Karpas-422 (cell line): ENCODE results near the gene GRID2. TPM values are rescaled to one million over a fixed set of nuclear protein-coding genes. Genes with fewer than 3 reads are reported as not detected.
"Not testable (repeated sequence)": the region's sequence is repeated elsewhere in the genome, so short reads cannot be mapped to it uniquely, and the experiment has no call there.

ENCODE experiments used
- DNase-seq: peaks from one replicate; pipeline ENCODE4 v3.0.0-alpha.2; 2015
- H2AFZ ChIP-seq: fragments of 200-600 bp; sonication (generic); 2 replicates; pipeline ENCODE4 v1.6.1; 2014; ENCODE audit warnings: antibody characterized with exemption, low read length, mixed read lengths
- H3K27ac ChIP-seq: fragments of 200-600 bp; sonication (generic); 2 replicates; pipeline ENCODE4 v1.5.1; 2014; ENCODE audit warnings: mild to moderate bottlenecking, low read length, moderate library complexity
- H3K27me3 ChIP-seq: fragments of 200-600 bp; sonication (generic); 2 replicates; pipeline ENCODE4 v1.6.1; 2014; ENCODE audit warnings: low read length, mixed read lengths
- H3K36me3 ChIP-seq: fragments of 200-600 bp; sonication (generic); 2 replicates; pipeline ENCODE4 v1.6.1; 2014; ENCODE audit warnings: low read length, mixed read lengths; ENCODE audit not compliant: insufficient read depth
- H3K4me1 ChIP-seq: fragments of 200-600 bp; sonication (generic); 2 replicates; pipeline ENCODE4 v1.6.1; 2014; ENCODE audit warnings: mild to moderate bottlenecking, low read length, mixed read lengths
- H3K4me2 ChIP-seq: fragments of 200-600 bp; sonication (generic); 2 replicates; pipeline ENCODE4 v1.6.1; 2014; ENCODE audit warnings: low read length, low read depth, mild to moderate bottlenecking; ENCODE audit not compliant: poor library complexity, severe bottlenecking
- H3K4me3 ChIP-seq: fragments of 200-600 bp; sonication (generic); 2 replicates; pipeline ENCODE4 v1.5.1; 2014; ENCODE audit warnings: mild to moderate bottlenecking, antibody characterized with exemption, low read length, mixed read lengths
- H3K79me2 ChIP-seq: fragments of 200-600 bp; sonication (generic); 2 replicates; pipeline ENCODE4 v1.6.1; 2014; ENCODE audit warnings: mild to moderate bottlenecking, low read length, mixed read lengths
- H3K9ac ChIP-seq: fragments of 200-600 bp; sonication (generic); 2 replicates; pipeline ENCODE4 v1.6.0; 2014; ENCODE audit warnings: low read length
- H3K9me2 ChIP-seq: fragments of 200-600 bp; sonication (generic), shearing (Covaris generic); replicated peaks from 2 replicates; pipeline ENCODE4 v1.6.0; 2014; ENCODE audit warnings: mild to moderate bottlenecking, low read length, moderate library complexity; ENCODE audit not compliant: insufficient read depth
- H3K9me3 ChIP-seq: fragments of 300-700, 200-600 bp; sonication (generic); 2 replicates; pipeline ENCODE4 v1.6.1; 2014; ENCODE audit warnings: low read length, mixed read lengths
- H4K20me1 ChIP-seq: fragments of 200-600 bp; sonication (generic); 2 replicates; pipeline ENCODE4 v1.6.1; 2014; ENCODE audit warnings: mild to moderate bottlenecking, antibody characterized with exemption, low read length, low read depth; ENCODE audit not compliant: insufficient read depth
- total RNA-seq: library from RNA; depleted of rRNA; stranded (reverse); fragments of >200 nt; shearing (Covaris generic); gene quantifications from 2 replicates; pipeline ENCODE4 v1.2.3, GENCODE V29; 2014; ENCODE audit warnings: low replicate concordance

GRID2 gene
- total RNA-seq, 1 experiment from 2014 or later, result not detected

DNA sequence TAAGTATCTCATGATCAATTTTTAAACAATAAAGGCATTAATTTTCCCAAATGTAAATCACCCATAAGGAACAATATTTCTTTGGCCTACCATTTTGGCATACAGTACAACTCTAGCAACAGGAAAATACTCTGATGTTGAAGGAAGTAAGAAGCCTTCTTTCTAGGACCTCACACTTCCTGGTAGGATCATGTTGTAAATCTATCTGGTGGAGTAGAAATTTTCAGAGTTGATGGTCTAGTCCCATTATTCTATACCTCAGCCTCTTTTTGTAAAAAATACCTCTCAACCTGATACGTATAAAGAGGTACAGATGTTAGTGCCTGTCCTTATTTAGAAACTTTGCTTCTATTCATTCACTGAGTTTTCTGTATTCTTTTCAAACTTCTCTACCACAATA lies 40.2 kb upstream of the GRID2 start:
- H3K4me2 ChIP-seq, result no peak overlapping the region
- H3K27ac ChIP-seq, result no peak overlapping the region

GRCh38 chr4:92264163-92264562 lies 39.6 kb upstream of the GRID2 start:
- no peak for DNase-seq
- Histone ChIP-seq H3K4me3 (no peak overlapping the region), H3K4me1 (no peaks in the 10 kb centered on the region), H3K27me3 (no peaks in the 10 kb centered on the region), H4K20me1 (no peaks in the 10 kb centered on the region), H3K4me2 (no peak overlapping the region), H3K9me3 (peaks cover 21% of the 10 kb centered on the region), H3K9ac (no peak overlapping the region), H3K9me2 (no peaks in the 10 kb centered on the region), H3K27ac (no peak overlapping the region), H3K36me3 (no peaks in the 10 kb centered on the region), H2AFZ (no peak overlapping the region), H3K79me2 (no peaks in the 10 kb centered on the region)

More for the DNA sequence above, 40.2 kb upstream of the GRID2 start:
- Histone ChIP-seq H3K27me3 (no peaks in the 10 kb centered on the region), H3K36me3 (no peaks in the 10 kb centered on the region), H4K20me1 (no peaks in the 10 kb centered on the region), H3K9ac (no peak overlapping the region), H3K9me2 (no peaks in the 10 kb centered on the region), H3K79me2 (no peaks in the 10 kb centered on the region), H2AFZ (no peak overlapping the region), H3K4me1 (no peaks in the 10 kb centered on the region), H3K4me3 (no peak overlapping the region), H3K9me3 (peaks cover 23% of the 10 kb centered on the region)
- DNase-seq, result no peak

DNA sequence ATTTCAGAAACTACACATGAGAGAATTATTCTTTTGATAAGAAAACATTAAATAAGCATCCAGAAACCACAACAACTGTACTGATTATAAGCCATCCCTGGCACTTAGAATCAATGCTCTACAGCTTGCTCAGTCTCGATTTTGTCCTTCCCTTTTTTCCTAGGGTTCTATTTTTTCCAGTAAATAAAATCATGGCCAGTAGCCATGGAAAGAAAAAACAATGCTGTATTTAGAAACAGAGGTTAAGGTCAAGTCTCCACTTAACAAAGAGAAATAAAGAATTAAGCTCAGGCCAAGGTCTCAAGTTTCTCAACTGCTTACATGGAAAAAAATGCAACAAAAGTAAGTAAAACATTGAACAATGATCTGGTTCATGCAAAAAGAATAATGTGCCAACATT lies 38.7 kb upstream of the GRID2 start:
- Histone ChIP-seq H3K4me1 (no peaks in the 10 kb centered on the region), H3K9me2 (no peaks in the 10 kb centered on the region), H3K4me3 (no peak overlapping the region), H3K36me3 (no peaks in the 10 kb centered on the region), H3K79me2 (no peaks in the 10 kb centered on the region), H3K27ac (no peak overlapping the region), H4K20me1 (no peaks in the 10 kb centered on the region), H3K4me2 (no peak overlapping the region), H3K27me3 (no peaks in the 10 kb centered on the region), H3K9me3 (peaks cover 21% of the 10 kb centered on the region), H2AFZ (no peak overlapping the region), H3K9ac (no peak overlapping the region)
- no peak for DNase-seq

- H3K27me3 ChIP-seq, result no peaks in the 10 kb centered on the region
- no peak overlapping the region for H3K9ac ChIP-seq
- H4K20me1 ChIP-seq, result no peaks in the 10 kb centered on the region
- H3K9me3 ChIP-seq, result peaks cover 21% of the 10 kb centered on the region
- H3K27ac ChIP-seq, result no peak overlapping the region
- no peak for DNase-seq
- no peak overlapping the region for H3K4me2 ChIP-seq
- H3K79me2 ChIP-seq, result no peaks in the 10 kb centered on the region
- H2AFZ ChIP-seq, result no peak overlapping the region
- H3K36me3 ChIP-seq, result no peaks in the 10 kb centered on the region
- no peaks in the 10 kb centered on the region for H3K9me2 ChIP-seq
- H3K4me3 ChIP-seq, result no peak overlapping the region
- H3K4me1 ChIP-seq, result no peaks in the 10 kb centered on the region
Measured at GRCh38 chr4:92265798-92266197, 38.0 kb upstream of the GRID2 start.

GRCh38 chr4:92266521-92266920 lies 37.2 kb upstream of the GRID2 start:
- Histone ChIP-seq H3K9me2 (no peaks in the 10 kb centered on the region), H3K9me3 (peaks cover 18% of the 10 kb centered on the region), H3K27me3 (no peaks in the 10 kb centered on the region), H3K4me2 (no peak overlapping the region), H2AFZ (no peak overlapping the region), H3K4me1 (no peaks in the 10 kb centered on the region), H3K9ac (no peak overlapping the region), H4K20me1 (no peaks in the 10 kb centered on the region), H3K27ac (no peak overlapping the region), H3K36me3 (no peaks in the 10 kb centered on the region), H3K4me3 (no peak overlapping the region), H3K79me2 (no peaks in the 10 kb centered on the region)
- no peak for DNase-seq

DNA sequence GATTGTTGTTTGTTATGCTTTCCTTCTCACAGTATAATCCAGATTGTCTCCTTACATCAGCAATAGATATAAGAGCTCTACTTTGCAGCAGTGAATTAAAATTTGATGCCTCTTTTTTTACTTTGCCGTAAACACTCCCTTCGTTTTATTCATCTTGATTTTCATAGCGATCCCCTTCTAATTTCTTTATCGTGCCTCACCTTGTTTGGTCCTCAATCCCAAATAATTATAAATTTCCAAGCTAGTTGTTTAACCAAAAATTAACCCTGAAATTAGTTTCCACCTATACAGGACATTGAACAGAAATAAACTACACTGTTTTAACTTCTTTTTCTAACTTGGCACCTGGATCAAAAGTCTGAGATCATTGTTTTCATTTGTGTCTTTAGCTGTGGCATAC lies 35.1 kb upstream of the GRID2 start:
- H3K79me2 ChIP-seq, result no peaks in the 10 kb centered on the region
- no peaks in the 10 kb centered on the region for H3K4me1 ChIP-seq
- no peak overlapping the region for H3K4me3 ChIP-seq
- DNase-seq, result no peak
- H2AFZ ChIP-seq, result no peak overlapping the region
- no peaks in the 10 kb centered on the region for H4K20me1 ChIP-seq
- H3K9ac ChIP-seq, result no peak overlapping the region
- no peaks in the 10 kb centered on the region for H3K27me3 ChIP-seq
- peaks cover 9% of the 10 kb centered on the region; the same call in 1 of the 2 replicates for H3K9me3 ChIP-seq
- no peak overlapping the region for H3K27ac ChIP-seq
- H3K9me2 ChIP-seq, result no peaks in the 10 kb centered on the region
- no peak overlapping the region for H3K4me2 ChIP-seq
- H3K36me3 ChIP-seq, result no peaks in the 10 kb centered on the region

- Histone ChIP-seq H3K9ac (no peak overlapping the region), H3K4me3 (no peak overlapping the region), H4K20me1 (no peaks in the 10 kb centered on the region), H3K36me3 (no peaks in the 10 kb centered on the region), H3K4me1 (no peaks in the 10 kb centered on the region), H3K27me3 (no peaks in the 10 kb centered on the region), H3K9me2 (no peaks in the 10 kb centered on the region), H3K79me2 (no peaks in the 10 kb centered on the region), H3K4me2 (no peak overlapping the region), H2AFZ (no peak overlapping the region), H3K9me3 (0 out of 2 replicates have a peak, but pooled peaks cover 3% of the 10 kb centered on the region), H3K27ac (no peak overlapping the region)
- DNase-seq, result no peak
Measured at GRCh38 chr4:92270908-92271307, 32.9 kb upstream of the GRID2 start.

DNA sequence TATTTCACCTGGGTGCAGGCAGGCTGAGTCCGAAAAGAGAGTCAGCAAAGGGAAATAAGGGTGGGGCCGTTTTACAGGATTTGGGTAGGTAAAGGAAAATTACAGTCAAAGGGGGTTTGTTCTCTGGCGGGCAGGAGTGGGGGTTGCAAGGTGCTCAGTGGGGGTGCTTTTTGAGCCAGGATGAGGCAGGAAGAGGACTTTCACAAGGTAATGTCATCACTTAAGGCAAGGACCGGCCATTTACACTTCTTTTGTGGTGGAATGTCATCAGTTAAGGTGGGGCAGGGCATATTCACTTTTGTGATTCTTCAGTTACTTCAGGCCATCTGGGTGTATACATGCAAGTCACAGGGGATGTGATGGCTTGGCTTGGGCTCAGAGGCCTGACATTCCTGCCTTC lies 32.2 kb upstream of the GRID2 start:
- H3K79me2 ChIP-seq, H3K4me1 ChIP-seq, H3K9me3 ChIP-seq, H3K9me2 ChIP-seq, H3K27me3 ChIP-seq, H3K36me3 ChIP-seq, H3K9ac ChIP-seq, H4K20me1 ChIP-seq, H2AFZ ChIP-seq, H3K27ac ChIP-seq, DNase-seq, H3K4me3 ChIP-seq, H3K4me2 ChIP-seq: not testable (repeated sequence)
